Astrocyte (in vitro differentiated cells and primary cell): ENCODE measurements around the gene PEX6. TPM values are rescaled to one million over a fixed set of nuclear protein-coding genes. Genes with fewer than 3 reads are reported as not detected.

Source experiments
- DNase-seq: peaks from one replicate; pipeline ENCODE4 v3.0.0-alpha.2; 2010; ENCODE audit warnings: low read depth
- FAIRE-seq: peaks from 2 replicates; lab custom pipeline; 2011; peaks lifted over from hg19 to GRCh38; lab: Jason Lieb, UNC
- H2AFZ ChIP-seq: 2 replicates; pipeline ENCODE4 v1.6.0; 2012; ENCODE audit warnings: low read depth, low read length, inconsistent platforms
- H3K27ac ChIP-seq: 2 replicates; pipeline ENCODE4 v1.5.1; 2011; ENCODE audit warnings: low read depth, low read length, inconsistent platforms
- H3K27me3 ChIP-seq: 2 replicates; pipeline ENCODE4 v1.6.0; 2011; ENCODE audit warnings: low read length, inconsistent platforms; ENCODE audit not compliant: insufficient read depth
- H3K36me3 ChIP-seq: 2 replicates; pipeline ENCODE4 v1.5.1; 2011; ENCODE audit warnings: low read length, inconsistent platforms; ENCODE audit not compliant: insufficient read depth
- H3K4me1 ChIP-seq: 2 replicates; pipeline ENCODE4 v1.5.1; 2011; ENCODE audit warnings: low read length, inconsistent platforms; ENCODE audit not compliant: insufficient read depth
- H3K4me2 ChIP-seq: 2 replicates; pipeline ENCODE4 v1.6.0; 2012; ENCODE audit warnings: low read length, inconsistent platforms
- H3K4me3 ChIP-seq: 2 replicates; pipeline ENCODE4 v1.5.1; 2011; ENCODE audit warnings: low read depth, mild to moderate bottlenecking, low read length, inconsistent platforms; ENCODE audit not compliant: insufficient read depth
- H3K79me2 ChIP-seq: 2 replicates; pipeline ENCODE4 v1.6.0; 2012; ENCODE audit warnings: mild to moderate bottlenecking, low read length, inconsistent platforms; ENCODE audit not compliant: insufficient read depth
- H3K9ac ChIP-seq: 2 replicates; pipeline ENCODE4 v1.6.0; 2012; ENCODE audit warnings: mild to moderate bottlenecking, low read length, inconsistent platforms
- H3K9me3 ChIP-seq: 2 replicates; pipeline ENCODE4 v1.5.1; 2012; ENCODE audit warnings: low read depth, mild to moderate bottlenecking, low read length, inconsistent platforms; ENCODE audit not compliant: insufficient read depth
- H4K20me1 ChIP-seq: 2 replicates; pipeline ENCODE4 v1.6.0; 2012; ENCODE audit warnings: low read length, inconsistent platforms; ENCODE audit not compliant: insufficient read depth
- H3K27ac Mint-ChIP-seq: one replicate; pipeline ENCODE4 v1.8.0; 2021; ENCODE audit warnings: mild to moderate bottlenecking, mixed read lengths; ENCODE audit not compliant: unreplicated experiment
- H3K27me3 Mint-ChIP-seq: one replicate; pipeline ENCODE4 v1.8.0; 2021; ENCODE audit warnings: low read depth, mixed read lengths; ENCODE audit not compliant: unreplicated experiment
- H3K36me3 Mint-ChIP-seq: one replicate; pipeline ENCODE4 v1.8.0; 2021; ENCODE audit warnings: low read depth, mixed read lengths; ENCODE audit not compliant: unreplicated experiment
- H3K4me1 Mint-ChIP-seq: one replicate; pipeline ENCODE4 v1.8.0; 2021; ENCODE audit warnings: low read depth, mixed read lengths; ENCODE audit not compliant: unreplicated experiment
- H3K4me3 Mint-ChIP-seq: one replicate; pipeline ENCODE4 v1.8.0; 2021; ENCODE audit warnings: mild to moderate bottlenecking, moderate library complexity, mixed read lengths; ENCODE audit not compliant: unreplicated experiment
- H3K9me3 Mint-ChIP-seq: one replicate; pipeline ENCODE4 v1.8.0; 2021; ENCODE audit warnings: mild to moderate bottlenecking, mixed read lengths; ENCODE audit not compliant: unreplicated experiment
- EZH2 ChIP-seq: IDR thresholded peaks from 2 replicates; pipeline ENCODE4 v1.6.1; 2012; ENCODE audit warnings: mild to moderate bottlenecking, low read length, inconsistent platforms; ENCODE audit not compliant: insufficient read depth
- total RNA-seq: library from RNA; stranded (reverse); gene quantifications from 2 replicates; pipeline ENCODE4 v1.2.1, GENCODE V29; 2021
- TF ChIP-seq, protein P1 (sequence below): IDR thresholded peaks from 2 replicates; pipeline ENCODE4 v1.5.1; 2011; ENCODE audit warnings: low read depth, mild to moderate bottlenecking, inconsistent platforms, low read length, moderate library complexity; ENCODE audit not compliant: insufficient read depth

The PEX6 gene
- total RNA-seq, 1 donor from 2014 or later, result 22.7 TPM

DNA sequence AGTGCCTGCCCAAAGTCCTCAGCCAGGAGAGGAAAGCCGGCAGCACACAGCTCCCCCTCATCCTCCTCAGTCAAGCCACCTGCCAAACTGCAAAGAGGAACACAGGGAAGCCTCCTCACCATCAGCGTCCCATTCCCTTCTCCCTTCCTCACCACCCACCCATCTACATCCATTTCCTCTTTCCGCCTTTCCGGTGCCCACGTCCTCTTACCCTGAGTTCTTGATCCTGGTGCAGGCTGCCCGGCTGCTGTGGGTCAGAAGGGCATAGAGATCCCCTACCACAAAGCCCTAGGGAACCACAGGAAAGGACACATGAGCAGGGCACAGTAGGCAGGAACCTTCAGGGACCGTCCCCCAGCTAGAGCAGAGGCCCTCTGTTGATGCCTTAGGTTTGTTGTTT is 12.4 kb downstream of the PEX6 start:
- no peak overlapping the region for H3K4me3 ChIP-seq
- TF ChIP-seq EZH2, result no peak
- TF ChIP-seq, protein P1, sequence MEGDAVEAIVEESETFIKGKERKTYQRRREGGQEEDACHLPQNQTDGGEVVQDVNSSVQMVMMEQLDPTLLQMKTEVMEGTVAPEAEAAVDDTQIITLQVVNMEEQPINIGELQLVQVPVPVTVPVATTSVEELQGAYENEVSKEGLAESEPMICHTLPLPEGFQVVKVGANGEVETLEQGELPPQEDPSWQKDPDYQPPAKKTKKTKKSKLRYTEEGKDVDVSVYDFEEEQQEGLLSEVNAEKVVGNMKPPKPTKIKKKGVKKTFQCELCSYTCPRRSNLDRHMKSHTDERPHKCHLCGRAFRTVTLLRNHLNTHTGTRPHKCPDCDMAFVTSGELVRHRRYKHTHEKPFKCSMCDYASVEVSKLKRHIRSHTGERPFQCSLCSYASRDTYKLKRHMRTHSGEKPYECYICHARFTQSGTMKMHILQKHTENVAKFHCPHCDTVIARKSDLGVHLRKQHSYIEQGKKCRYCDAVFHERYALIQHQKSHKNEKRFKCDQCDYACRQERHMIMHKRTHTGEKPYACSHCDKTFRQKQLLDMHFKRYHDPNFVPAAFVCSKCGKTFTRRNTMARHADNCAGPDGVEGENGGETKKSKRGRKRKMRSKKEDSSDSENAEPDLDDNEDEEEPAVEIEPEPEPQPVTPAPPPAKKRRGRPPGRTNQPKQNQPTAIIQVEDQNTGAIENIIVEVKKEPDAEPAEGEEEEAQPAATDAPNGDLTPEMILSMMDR, result no peak
- H3K27me3 Mint-ChIP-seq, result peaks cover 8% of the 10 kb centered on the region
- FAIRE-seq (no peak), DNase-seq (no peak)
- peaks cover 9% of the 10 kb centered on the region for H3K4me1 Mint-ChIP-seq
- H3K9me3 ChIP-seq, result no peaks in the 10 kb centered on the region
- peaks cover 3% of the 10 kb centered on the region for H4K20me1 ChIP-seq
- H3K27ac ChIP-seq, result no peak overlapping the region
- peaks cover 6% of the 10 kb centered on the region for H3K4me1 ChIP-seq
- H3K79me2 ChIP-seq, result no peaks in the 10 kb centered on the region
- H3K27ac Mint-ChIP-seq, result peak overlapping the region; percentile 69
- H2AFZ ChIP-seq, result no peak overlapping the region
- no peaks in the 10 kb centered on the region for H3K36me3 ChIP-seq
- no peak overlapping the region for H3K4me3 Mint-ChIP-seq
- no peaks in the 10 kb centered on the region for H3K27me3 ChIP-seq
- H3K4me2 ChIP-seq, result no peak overlapping the region
- no peak overlapping the region for H3K9ac ChIP-seq
- H3K36me3 Mint-ChIP-seq, result peaks cover 21% of the 10 kb centered on the region
- H3K9me3 Mint-ChIP-seq, result no peaks in the 10 kb centered on the region

DNA sequence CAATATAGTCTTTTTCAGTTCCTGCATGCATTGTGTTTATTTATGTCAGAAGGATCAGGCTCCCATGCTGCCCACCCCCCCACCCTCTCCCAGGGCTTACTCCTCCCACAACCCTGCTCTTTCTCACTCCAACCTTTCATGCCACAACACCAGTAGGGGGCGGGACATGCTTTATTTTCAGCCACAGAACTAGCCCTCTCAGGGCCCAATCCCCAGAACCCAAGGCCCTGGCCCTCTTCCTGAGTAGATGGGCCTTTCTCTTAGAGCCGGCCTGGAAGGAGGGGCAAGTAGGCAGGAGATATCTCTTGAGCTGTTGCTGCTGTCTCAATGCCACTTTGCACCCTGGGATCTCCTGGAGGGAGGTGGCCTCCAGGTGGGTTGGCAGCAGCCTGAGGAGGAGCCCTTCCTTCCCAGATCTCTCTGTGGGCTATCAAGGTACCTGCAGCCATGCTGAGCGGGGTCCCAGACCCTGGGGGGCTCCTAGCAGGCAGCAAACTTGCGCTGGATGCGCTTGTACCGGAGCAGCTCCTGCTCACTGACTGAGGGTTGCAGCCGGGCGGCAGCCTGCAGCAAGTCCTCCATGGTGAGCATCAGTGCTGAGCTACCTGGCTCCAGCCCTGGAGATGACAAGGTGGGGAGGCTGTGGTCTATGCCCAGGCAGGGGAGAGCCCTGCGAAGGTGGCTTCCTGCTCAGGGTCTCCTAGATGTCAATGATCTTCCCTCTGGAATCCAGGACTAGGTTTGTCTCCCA is 15.0 kb downstream of the PEX6 start:
- Histone ChIP-seq H3K36me3 (no peaks in the 10 kb centered on the region), H4K20me1 (no peaks in the 10 kb centered on the region), H3K27me3 (peaks cover 3% of the 10 kb centered on the region), H3K9me3 (no peaks in the 10 kb centered on the region), H2AFZ (no peak overlapping the region), H3K4me1 (peaks cover 9% of the 10 kb centered on the region), H3K4me2 (no peak overlapping the region), H3K79me2 (no peaks in the 10 kb centered on the region), H3K9ac (no peak overlapping the region), H3K27ac (no peak overlapping the region), H3K4me3 (no peak overlapping the region)
- Mint-ChIP-seq H3K4me1 (no peaks in the 10 kb centered on the region), H3K27ac (no peak overlapping the region), H3K9me3 (no peaks in the 10 kb centered on the region), H3K4me3 (no peak overlapping the region), H3K36me3 (peaks cover 24% of the 10 kb centered on the region), H3K27me3 (peaks cover 20% of the 10 kb centered on the region)
- TF ChIP-seq, protein P1, result peak; percentile 21
- TF ChIP-seq EZH2, result no peak
- no peak for DNase-seq
- no peak for FAIRE-seq
